Inflammatory macrophage treated with lipopolysaccharide for 4 hours (primary cell): ENCODE measurements around the gene COBLL1.

Source experiments
- DNase-seq: peaks from one replicate; pipeline ENCODE4 v3.0.0-alpha.2; 2020

Gene COBLL1

GRCh38 chr2:164781394-164781793 lies 60.2 kb downstream of the COBLL1 start:
- no peak for DNase-seq

DNA sequence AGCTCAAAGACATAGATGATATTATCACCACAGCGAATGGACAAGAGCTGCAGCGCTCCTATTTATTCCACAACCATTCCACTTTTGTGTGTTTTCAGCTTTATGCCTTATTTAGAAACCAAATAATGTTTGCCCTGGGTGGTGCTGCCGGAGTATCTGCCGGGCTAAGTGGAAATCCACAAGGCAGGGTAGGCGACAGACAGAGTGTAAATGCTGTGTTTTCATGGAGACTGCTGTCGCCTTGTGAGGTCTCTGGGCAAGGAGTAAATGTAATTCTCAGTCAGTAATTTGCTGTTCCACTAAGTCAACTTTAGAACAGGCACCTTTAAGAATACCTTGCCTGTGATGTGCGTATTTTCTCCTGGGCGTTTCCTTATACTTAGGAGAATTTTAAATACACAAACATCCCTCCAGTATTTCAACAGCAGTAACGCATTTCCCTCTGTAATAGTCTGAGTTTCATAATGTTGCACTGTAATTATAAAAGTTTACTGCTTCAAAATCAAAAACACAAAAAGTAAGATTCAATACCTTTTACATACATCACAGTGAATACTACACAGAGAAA lies 60.9 kb downstream of the COBLL1 start:
- no peak for DNase-seq

DNA sequence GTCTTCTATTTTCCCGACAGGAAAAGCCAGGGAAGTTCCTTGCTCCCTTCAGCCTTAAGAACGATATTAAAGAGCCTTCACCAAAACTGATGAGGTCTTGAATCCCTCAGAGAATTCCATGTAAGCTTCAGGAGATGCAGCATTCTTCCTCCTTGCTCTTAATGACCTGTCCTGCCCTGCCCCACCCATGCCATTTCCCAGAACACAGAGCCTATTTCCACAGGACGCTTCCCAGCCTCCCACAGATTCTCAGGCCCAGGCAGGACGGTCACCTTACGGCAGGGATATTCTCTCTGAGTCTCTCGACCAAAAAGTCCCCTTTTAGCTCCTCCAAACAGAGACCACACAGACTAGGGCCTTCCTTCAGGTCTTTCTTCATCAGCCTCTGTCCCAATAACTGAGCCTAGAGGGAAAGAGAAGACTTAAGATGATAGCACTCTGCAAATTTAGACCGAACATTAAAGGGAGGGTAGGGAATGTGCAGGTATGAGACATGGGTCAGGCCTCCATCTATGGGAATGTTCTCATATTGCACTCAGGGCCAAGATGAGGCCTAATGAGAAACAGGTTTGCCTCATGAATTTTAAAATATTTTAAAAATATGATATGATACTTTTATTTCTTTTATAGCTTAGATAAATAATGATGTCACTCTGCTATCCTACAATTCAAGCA lies 62.1 kb downstream of the COBLL1 start:
- no peak for DNase-seq

- DNase-seq: peak; percentile 41
These were observed 62.9 kb downstream of the COBLL1 start for GRCh38 chr2:164778723-164779122.

GRCh38 chr2:164777847-164778461 lies 63.7 kb downstream of the COBLL1 start:
- no peak for DNase-seq

DNA sequence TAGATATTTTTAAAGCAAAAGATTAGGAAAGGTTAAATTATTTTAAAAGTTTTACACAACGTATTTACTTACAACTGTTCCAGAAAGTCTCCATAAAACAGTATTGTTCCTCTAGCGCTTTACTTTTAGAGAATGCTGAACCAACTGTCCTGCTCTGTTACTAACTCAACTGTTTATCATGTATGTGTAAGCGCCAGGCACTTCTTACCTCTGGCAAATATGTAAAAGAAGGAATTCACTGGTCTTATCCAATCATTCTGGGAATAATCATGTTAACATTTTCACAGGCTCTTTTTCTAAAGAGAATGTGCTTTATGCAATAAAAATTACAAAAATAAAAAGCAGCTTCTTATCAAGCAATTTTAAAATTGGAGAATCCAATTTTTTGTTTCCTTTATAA lies 68.0 kb downstream of the COBLL1 start:
- DNase-seq: no peak

- DNase-seq: no peak
These were observed 68.5 kb downstream of the COBLL1 start for GRCh38 chr2:164773091-164773490.

GRCh38 chr2:164771897-164772296 lies 69.7 kb downstream of the COBLL1 start:
- DNase-seq: no peak

DNA sequence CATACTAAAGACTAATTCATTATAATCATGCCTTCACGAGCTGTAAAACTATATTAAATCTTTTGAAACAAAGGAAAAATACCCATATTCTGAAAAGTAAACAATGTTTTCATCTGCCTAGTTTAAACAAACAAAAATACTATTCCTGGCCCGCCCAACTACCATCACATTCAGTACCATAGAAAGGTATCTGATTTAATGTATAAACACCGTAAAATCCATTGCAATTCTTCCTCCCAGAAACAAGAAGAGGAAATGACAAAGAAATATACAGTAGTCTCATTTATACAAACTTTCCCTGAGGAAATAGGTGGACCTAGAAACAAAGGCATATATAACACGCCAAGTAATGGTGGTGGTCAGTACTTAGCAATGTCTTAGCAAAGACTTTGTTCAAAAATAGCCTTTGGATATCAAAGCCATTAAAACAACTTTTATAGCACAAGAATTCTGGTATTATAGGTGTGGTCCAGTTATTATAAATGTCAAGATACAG lies 71.2 kb downstream of the COBLL1 start:
- no peak for DNase-seq

GRCh38 chr2:164766954-164767320 lies 74.7 kb downstream of the COBLL1 start:
- no peak for DNase-seq

DNA sequence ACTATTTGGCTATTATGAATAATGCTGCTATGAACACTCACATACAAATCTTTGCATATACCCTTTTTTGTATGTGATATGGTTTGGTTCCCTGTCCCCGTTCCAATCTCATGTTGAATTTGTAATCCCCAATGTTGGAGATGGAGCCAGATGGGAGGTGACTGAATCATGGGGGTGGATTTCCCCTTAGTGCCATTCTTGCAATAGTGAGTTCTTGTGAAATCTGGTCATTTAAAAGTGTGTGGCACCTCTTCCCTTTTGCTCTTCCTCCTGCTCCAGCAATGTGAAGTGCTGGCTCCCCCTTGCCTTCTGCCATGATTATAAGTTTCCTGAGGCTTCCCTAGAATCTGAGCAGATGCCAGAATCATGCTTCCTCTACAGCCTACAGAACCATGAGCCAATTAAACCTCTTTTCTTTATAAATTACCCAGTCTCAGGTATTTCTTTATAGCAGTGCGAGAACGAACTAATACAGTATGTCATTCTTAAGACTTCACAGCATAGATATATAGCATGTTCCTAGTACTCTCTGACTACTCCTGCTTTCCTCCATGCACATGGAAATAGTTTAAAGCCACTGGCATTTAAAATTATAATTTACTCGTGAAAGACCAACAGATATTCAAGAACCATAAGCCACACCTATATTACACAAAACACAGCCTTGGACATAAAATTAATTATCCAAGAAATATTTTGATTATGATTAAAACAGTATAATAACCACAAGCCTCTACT lies 75.2 kb downstream of the COBLL1 start:
- peak; percentile 86 for DNase-seq

DNA sequence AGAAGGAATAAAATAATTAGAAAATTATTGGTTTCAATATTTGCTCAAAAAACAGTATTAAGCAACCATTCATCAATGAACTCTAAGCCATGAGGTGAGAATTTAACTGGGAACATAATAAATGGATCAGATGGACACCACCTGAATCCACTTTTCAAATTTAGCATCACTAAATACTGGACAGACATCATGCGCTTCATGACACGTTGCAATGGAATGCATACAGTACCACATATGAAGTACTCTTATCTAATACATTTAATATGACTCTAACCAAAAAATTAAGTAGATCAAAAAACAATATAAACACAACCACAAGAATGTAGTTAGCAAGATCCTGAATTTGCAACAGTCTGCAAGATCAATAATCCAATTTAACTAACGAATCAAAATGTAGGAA lies 76.6 kb downstream of the COBLL1 start:
- no peak for DNase-seq

DNA sequence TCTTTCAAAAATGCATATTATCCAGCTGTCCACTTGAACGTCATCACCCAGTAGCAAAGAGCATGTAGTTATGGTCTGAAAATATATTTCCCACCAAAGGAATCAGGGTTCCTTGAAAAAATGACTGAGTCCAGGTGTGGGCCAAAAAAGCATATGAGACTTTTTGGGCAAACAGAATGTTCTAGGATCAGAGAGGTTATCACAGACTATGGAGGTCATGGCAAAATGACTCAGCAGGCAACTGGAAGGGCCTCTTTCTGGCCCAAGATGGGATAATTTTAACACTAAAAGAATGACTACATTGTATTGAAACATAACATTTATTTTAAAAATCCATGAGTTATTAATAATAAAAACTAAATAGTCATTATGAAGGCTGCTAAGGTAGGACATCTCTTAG lies 77.1 kb downstream of the COBLL1 start:
- no peak for DNase-seq

DNA sequence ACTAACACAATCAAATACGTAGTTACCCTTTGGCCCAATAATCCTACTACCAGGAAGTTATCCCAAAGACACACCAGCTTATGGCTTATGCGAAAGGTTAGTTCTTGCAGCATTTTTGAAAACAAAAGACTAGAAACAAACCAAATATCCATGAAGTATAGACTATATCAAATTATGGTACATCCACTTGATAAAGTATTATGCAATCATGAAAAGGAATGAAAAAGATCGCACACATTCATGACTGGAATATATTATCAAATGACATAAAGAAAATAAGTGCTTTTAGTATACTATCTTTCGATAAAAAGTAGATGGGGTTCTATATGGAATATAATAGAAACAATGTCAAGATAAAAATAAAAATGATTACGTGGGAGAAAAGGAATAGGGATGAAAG lies 78.2 kb downstream of the COBLL1 start:
- no peak for DNase-seq

GRCh38 chr2:164761737-164762460 lies 79.7 kb downstream of the COBLL1 start:
- DNase-seq: no peak

- peak; percentile 81 for DNase-seq
These were observed 80.4 kb downstream of the COBLL1 start for GRCh38 chr2:164761201-164761600.

- DNase-seq: no peak
These were observed 81.4 kb downstream of the COBLL1 start for GRCh38 chr2:164760179-164760578.

GRCh38 chr2:164757934-164758695 lies 83.5 kb downstream of the COBLL1 start:
- peak; percentile 84 for DNase-seq

GRCh38 chr2:164756773-164757172 lies 84.8 kb downstream of the COBLL1 start:
- no peak for DNase-seq

DNA sequence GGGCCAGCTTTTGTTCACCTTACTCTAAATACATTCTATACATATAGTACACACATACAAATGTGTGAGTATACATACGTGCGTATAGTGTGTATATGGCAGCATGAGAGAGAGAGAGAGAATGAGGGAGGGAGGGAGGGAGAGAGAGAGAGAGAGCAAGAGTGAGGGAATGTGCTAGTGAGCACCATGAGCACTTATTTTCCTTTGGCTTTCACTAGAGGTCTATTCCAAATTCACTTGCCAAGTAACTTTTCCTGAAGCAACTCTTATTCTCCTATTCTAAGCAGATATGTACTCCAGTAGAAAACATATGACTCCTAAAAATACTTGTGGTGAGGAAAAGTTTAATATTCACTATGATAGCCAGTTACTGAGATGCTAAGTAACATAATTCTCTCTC lies 85.7 kb downstream of the COBLL1 start:
- no peak for DNase-seq

- DNase-seq: no peak
These were observed 87.2 kb downstream of the COBLL1 start for GRCh38 chr2:164754157-164755093.
